Medulla oblongata (tissue), 1 donor: ENCODE results near the gene CDC5L.

ENCODE experiments used
- DNase-seq: peaks from one replicate; pipeline ENCODE4 v3.0.0-alpha.2; 2015; ENCODE audit errors: extremely low spot score

Gene CDC5L

DNA sequence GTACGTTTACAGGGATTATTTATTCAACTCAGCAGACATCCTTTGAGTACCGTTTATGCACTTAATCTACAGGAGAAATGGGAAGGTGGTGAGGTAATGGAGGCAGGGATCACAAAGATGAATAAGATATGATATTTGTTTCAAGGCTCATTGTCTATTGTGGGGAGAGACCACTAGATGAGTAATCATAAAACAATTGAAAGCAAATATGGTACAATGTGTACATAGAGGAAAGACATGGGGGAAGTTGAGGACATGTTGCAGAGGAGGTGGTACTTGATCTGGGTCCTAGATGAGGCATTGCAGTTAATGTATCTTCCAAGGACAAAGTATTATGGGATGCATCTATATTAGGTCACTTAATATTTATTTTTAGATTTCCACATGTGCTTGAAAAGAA lies 13.7 kb upstream of the CDC5L start:
- DNase-seq, result no peak

DNA sequence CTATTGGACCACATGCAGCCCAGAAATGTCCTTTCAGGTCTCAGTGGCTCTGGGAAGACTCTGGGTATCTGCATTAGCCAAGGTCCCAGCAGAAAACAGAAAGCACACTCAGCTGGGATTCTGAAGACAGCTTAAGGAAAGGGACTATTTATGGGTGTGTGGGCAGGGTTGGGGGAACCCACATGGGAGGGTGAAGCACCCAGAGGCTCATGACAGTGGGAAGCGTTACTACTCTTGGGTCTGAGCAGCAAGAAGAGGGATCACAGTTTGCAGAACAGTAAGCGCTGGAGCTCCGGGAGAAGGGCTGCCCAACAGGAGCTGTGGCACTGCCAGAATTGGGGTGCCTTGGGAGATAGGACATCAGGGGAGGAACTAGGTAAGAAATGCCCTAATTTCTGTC lies 12.4 kb upstream of the CDC5L start:
- DNase-seq, result no peak

- DNase-seq, result no peak
Observed at GRCh38 chr6:44377484-44377883, 10.0 kb upstream of the CDC5L start.

DNA sequence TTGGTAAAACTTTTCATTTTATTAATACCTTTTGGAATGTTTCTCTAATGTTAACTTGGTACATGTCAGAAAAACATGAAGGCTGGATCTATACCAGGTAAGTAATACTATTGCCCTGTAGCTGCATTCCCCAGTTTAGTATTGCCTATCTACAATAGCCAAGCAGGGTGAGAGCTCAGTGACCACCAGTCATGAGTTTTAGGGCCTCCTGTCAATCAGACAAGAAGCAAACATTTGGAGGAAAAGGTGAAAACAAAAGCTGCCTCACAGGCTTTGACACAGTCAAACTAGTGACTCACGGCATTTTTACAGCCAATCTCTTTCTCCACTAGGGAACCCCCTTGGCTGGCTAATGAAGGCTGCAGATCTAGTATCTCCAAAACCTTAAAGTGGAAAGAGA lies 9.5 kb upstream of the CDC5L start:
- DNase-seq, result no peak

GRCh38 chr6:44381739-44382138 lies 5.8 kb upstream of the CDC5L start:
- peak; percentile 87 for DNase-seq

GRCh38 chr6:44386364-44386928 lies 1.1 kb upstream of the CDC5L start:
- no peak for DNase-seq

- no peak for DNase-seq
Observed at GRCh38 chr6:44386929-44387345, 569 bp upstream of the CDC5L start.

DNA sequence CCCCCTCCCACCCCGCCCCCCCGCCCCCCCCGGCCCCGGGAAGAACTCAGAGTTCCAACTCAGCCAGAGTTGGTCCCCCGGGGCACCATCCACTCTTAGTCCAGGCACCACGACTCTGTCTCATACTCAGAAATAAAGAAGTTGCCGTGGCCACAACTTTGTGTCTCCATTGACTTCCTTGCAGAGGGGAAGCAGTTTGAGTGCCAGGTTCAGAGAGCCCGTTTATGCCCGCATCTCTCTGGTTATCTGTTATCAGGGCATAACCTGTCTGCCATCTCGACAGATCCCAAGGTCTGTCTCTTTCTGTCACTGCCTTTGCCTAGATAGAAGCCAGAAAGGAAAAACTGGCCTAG lies 605 bp downstream of the CDC5L start:
- DNase-seq, result peak; percentile 35

- no peak for DNase-seq
Observed at GRCh38 chr6:44388887-44389286, 1.4 kb downstream of the CDC5L start.

- DNase-seq, result no peak
Observed at GRCh38 chr6:44390158-44390683, 2.7 kb downstream of the CDC5L start.

DNA sequence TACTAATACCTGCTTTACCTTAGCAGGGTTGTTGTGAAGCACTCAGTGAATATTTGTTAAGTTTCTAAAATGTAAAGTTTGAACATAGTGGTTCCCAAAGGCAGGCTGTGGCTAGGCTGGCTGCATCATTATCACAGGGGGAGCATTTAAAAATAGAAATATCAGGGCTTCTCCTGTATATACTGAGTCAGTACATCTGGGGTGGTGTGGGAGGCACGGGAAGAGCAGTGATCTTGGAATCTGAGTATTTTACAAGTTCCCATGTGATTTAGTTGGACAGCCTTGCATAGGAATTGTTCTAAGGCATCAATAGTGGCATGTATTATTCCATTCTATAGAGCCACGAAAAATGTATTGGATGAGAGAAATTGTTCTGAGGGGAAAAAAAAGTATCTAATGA lies 8.0 kb downstream of the CDC5L start:
- no peak for DNase-seq

- DNase-seq, result peak; percentile 36
Observed at GRCh38 chr6:44396968-44397367, 9.5 kb downstream of the CDC5L start.

DNA sequence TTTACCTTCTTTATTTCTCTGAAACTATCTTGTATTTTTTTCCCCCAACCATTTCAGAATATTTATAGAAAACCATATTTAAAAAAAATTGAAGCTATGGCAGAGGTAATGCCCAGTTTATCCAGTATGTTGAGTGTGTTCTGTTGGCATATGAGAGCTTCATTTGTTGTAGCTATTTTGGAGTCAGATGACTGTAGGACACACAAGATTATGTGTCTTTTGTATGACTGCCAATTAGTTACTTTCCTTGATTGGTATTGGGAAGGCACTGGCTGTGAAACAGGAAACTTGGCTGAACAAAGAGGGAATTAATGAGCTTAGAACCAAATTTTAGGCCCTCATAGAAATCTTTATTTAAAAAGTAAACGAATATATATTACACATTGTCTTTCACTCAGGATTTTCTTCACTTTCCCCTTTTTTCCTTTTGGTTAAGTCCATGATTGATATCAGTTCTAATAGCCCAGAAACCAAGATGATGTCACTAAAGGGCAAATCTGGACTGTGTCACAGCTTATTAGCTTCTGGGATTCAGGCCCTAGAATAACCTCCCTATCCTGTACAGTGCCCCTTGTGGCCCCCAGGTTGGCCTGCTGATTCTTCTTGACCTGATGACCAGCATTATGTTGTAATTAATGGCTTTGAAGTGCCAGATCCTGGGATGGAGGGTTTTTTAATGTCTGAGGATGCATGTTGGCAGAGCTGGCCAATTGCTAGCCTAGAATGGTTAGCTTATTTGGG lies 10.1 kb downstream of the CDC5L start:
- peak; percentile 21 for DNase-seq

- DNase-seq, result no peak
Observed at GRCh38 chr6:44399991-44400390, 12.5 kb downstream of the CDC5L start.

- no peak for DNase-seq
Observed at GRCh38 chr6:44400572-44400971, 13.1 kb downstream of the CDC5L start.

GRCh38 chr6:44401138-44401537 lies 13.6 kb downstream of the CDC5L start:
- DNase-seq, result no peak

DNA sequence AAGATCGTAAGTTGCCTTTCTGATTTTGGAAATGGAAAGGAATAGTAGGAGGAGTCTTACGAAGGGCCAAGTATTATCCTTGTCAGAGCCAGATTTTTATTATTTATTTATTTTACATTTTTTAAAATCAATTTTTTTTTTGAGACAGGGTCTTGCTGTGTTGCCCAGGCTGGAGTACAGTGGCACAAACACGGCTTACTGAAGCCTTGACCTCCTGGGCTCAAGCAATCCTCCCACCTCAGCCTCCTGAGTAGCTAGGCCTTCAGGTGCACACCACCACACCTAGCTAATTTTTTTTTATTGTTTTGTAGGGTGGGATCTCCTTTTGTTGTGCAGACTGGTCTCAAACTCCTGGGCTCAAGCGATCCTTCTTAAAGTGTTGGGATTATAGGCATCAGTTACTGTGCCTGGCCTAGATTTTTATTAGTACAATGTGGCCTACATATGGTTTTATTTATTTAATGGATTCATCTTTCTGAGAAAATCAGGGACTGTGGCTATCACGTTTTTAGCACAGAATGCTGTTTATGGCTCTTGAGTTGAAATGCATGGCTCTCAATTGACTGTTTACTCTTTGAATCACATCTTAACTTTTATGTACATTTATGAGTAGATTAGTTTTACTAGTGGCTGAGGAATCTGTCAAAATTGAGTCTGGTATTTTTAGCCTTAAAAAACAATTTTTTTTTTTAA lies 16.7 kb downstream of the CDC5L start:
- no peak for DNase-seq

GRCh38 chr6:44404715-44405099 lies 17.2 kb downstream of the CDC5L start:
- DNase-seq, result no peak

DNA sequence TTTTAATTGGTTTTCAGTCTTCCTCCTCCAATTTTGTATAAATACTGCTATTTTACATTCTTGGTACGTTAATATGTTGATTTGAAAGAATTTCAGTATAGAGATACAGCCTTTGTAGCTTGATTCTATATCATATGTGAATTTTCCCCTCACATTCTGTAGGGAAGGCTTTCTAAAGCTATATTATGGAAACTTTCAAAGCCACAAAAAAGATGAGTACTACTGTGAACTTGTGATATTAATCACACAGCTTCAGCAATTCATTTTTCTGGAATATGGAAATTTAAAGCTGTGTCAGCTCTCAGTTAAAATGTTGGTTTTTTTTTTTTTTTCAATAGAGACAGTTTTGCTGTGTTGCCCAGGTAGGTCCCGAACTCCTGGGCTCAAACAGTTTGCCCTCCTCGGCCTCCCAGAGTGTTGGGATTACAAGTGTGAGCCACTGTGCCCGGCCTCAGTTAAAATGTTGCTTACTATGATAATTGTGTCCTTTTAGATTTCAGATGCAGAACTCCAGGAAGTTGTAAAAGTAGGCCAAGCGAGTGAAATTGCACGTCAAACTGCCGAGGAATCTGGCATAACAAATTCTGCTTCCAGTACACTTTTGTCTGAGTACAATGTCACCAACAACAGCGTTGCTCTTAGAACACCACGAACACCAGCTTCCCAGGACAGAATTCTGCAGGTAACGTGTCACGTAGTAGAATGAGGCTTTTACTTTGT lies 20.6 kb downstream of the CDC5L start:
- DNase-seq, result no peak

- no peak for DNase-seq
Observed at GRCh38 chr6:44409207-44409794, 21.8 kb downstream of the CDC5L start.

GRCh38 chr6:44410363-44410762 lies 22.9 kb downstream of the CDC5L start:
- no peak for DNase-seq

GRCh38 chr6:44411141-44411540 lies 23.6 kb downstream of the CDC5L start:
- DNase-seq, result no peak
